Heart left ventricle (tissue), 16 donors: Measurements from ENCODE around the gene LCN10. TPM values are rescaled to one million over a fixed set of nuclear protein-coding genes. Genes with fewer than 3 reads are reported as not detected.
A peak's percentile ranks its signal among the peaks of the same experiment; 100 is the strongest.

Source experiments
- ATAC-seq, 4 donors: fragments of 200-7000 bp; cut with Tn5 transposase; one replicate each; pipeline ENCODE4 v1.9.1; 2020 to 2022; ENCODE audit warnings: moderate library complexity in 4 of 4, mild to moderate bottlenecking in 3 of 4, moderate number of reproducible peaks in 1 of 4
- DNase-seq, 5 donors: peaks; one replicate each; pipeline ENCODE4 v3.0.0-alpha.2; 2020
- H3K27ac ChIP-seq, 12 donors: fragments of 200-600 bp; sonication (generic) in 4 of 12; one replicate each; pipeline versions ENCODE4 v1.5.0 to v1.8.0; 2016 to 2022; ENCODE audit warnings: mild to moderate bottlenecking in 2 of 12
- H3K27me3 ChIP-seq, 9 donors: fragments of 200-600 bp; sonication (generic) in 2 of 9; one replicate each; pipeline versions ENCODE4 v1.5.1 to v1.8.0; 2016 to 2022; ENCODE audit warnings: mild to moderate bottlenecking in 3 of 9
- H3K36me3 ChIP-seq, 9 donors: fragments of 200-600 bp; sonication (generic) in 2 of 9; one replicate each; pipeline versions ENCODE4 v1.5.0 to v1.8.0; 2018 to 2022; ENCODE audit warnings: mild to moderate bottlenecking in 2 of 9
- H3K4me1 ChIP-seq, 12 donors: fragments of 200-600 bp; sonication (generic) in 4 of 12; one replicate each; pipeline versions ENCODE4 v1.5.0 to v1.8.0; 2016 to 2022; ENCODE audit warnings: mild to moderate bottlenecking in 3 of 12
- H3K4me3 ChIP-seq, 12 donors: fragments of 200-600 bp; sonication (generic) in 4 of 12; one replicate each; pipeline versions ENCODE4 v1.5.0 to v1.8.0; 2017 to 2022; ENCODE audit warnings: mild to moderate bottlenecking in 9 of 12, moderate library complexity in 4 of 12
- H3K9me3 ChIP-seq, 12 donors: fragments of 200-600 bp; sonication (generic) in 4 of 12; one replicate each; pipeline versions ENCODE4 v1.5.0 to v1.8.0; 2016 to 2022; ENCODE audit warnings: mild to moderate bottlenecking in 1 of 12
- CTCF ChIP-seq, 12 donors: fragments of 200-600 bp; sonication (generic) in 4 of 12; IDR thresholded peaks; one replicate each; pipeline versions ENCODE4 v1.5.0 to v1.8.0; 2018 to 2022; ENCODE audit warnings: antibody characterized with exemption in 12 of 12, mild to moderate bottlenecking in 5 of 12
- POLR2A ChIP-seq, 2 donors: fragments of 450-650 bp; IDR thresholded peaks; one replicate each; pipeline ENCODE4 v1.6.1; 2017; ENCODE audit warnings: antibody characterized with exemption in 2 of 2, mild to moderate bottlenecking in 2 of 2, moderate library complexity in 2 of 2
- WGBS, 4 donors: extraction: QIAGEN DNeasy Blood & Tissue Kit in 2 of 4; methylation state at CpG; one replicate each; pipeline versions ENCODE4 v1.1.5 to v1.1.7; 2013 to 2018; 5-methylcytosine and 5-hydroxymethylcytosine counted together
- intact Hi-C, 10 donors: fragments of 100-400 bp; cut with DNase I; formaldehyde crosslinking; loops; one replicate each; pipeline versions ENCODE4 v1.11.1 to v1.14.2; 2022
- polyA plus RNA-seq, 2 donors: library from polyadenylated mRNA; stranded (reverse); fragments of 200-250 nt; gene quantifications; one replicate each; pipeline ENCODE4 v1.2.3, GENCODE V29; 2013
- total RNA-seq, 9 donors: library from RNA; depleted of rRNA in 2 of 9; stranded (reverse); fragments of >200 nt in 2 of 9; fragmentation: NEBNext Ultra II Directional in 3 of 9; extraction: Animal tissue kit (Norgen Biotek cat#: 25700) in 3 of 9; gene quantifications; one replicate each; pipeline versions ENCODE4 v1.1.0 to v1.2.4, GENCODE V29; 2016 to 2023
- donor health status: ischemic (EF 13 %, LVEDD 7.1; RV severe dilation, severe dysfunction).
- donor health status: healthy with polysubstance abuse.
- donor health status: DM: no; HTN: yes; CAD: no.
- donor health status: DM: no; HTN: no; CAD: no.
- donor health status: ischemic (EF 25% LVEDD 6.9; RV normal size, moderate dysfunction).
- donor health status: ischemic (EF 25% LVEDD 5.7; RV mildly dilated, moderate dysfunction).
- donor health status: healthy.
- donor health status: DM: yes; HTN: yes; CAD: no.
- donor health status: ischemic (EF 35%, LVEDD 5.7; RV mildly dilated, moderate dysfunction).
- donor health status: nonischemic (EF 11% LVEDD 7.7; RV severe dilation, severe dysfunction).
- donor health status: DM: yes; HTN: yes; CAD: no.
- donor health status: PGD.
- donor health status: ischemic (EF 29% LVEDD 5.4; RV normal size, mild dysfunction).
- donor health status: nonischemic (EF 23%, LVEDD 6.1; RV moderate dilation, normal function).

LCN10 gene
- total and polyA plus RNA-seq, 11 donors, result 0.50 to 40.7 (median 10.5) TPM

- Histone ChIP-seq H3K9me3 (no peaks in the 10 kb centered on the region), H3K27me3 (no peaks in the 10 kb centered on the region), H3K4me3 (no peak overlapping the region), H3K4me1 (peaks cover 14 to 93% (median 65%) of the 10 kb centered on the region in 12 donors), H3K27ac (no peak overlapping the region), H3K36me3 (peaks cover 3 to 59% (median 49%) of the 10 kb centered on the region in 9 donors)
- TF ChIP-seq POLR2A (IDR thresholded peaks at IDR 0.05) (no peak), CTCF (IDR thresholded peaks at IDR 0.05) (no peak)
- WGBS, 4 donors, result 94 to 98% (median 96%) methylated on average over 7 to 8 of the region's 8 CpGs
- DNase-seq (no peak), ATAC-seq (no peak)
- intact Hi-C loops, result no loop called here
These were observed 18.8 kb downstream of the LCN10 start for GRCh38 chr9:136723989-136724388.

GRCh38 chr9:136723362-136723976, 19.3 kb downstream of the LCN10 start:
- DNase-seq, result no peak
- H3K4me1 ChIP-seq, result peaks cover 11 to 93% (median 60%) of the 10 kb centered on the region in 12 donors
- peaks cover 3 to 59% (median 49%) of the 10 kb centered on the region in 9 donors for H3K36me3 ChIP-seq
- intact Hi-C loops, result no loop called here
- H3K4me3 ChIP-seq, result no peak overlapping the region
- no peaks in the 10 kb centered on the region for H3K27me3 ChIP-seq
- ATAC-seq, result no peak
- no peak for TF ChIP-seq POLR2A (IDR thresholded peaks at IDR 0.05)
- TF ChIP-seq CTCF (IDR thresholded peaks at IDR 0.05), result no peak
- H3K9me3 ChIP-seq, result no peaks in the 10 kb centered on the region
- no peak overlapping the region for H3K27ac ChIP-seq
- 90 to 96% (median 92%) methylated on average over 24 to 32 of the region's 32 CpGs for WGBS, 4 donors

- Histone ChIP-seq H3K4me1 (peaks cover 11 to 91% (median 58%) of the 10 kb centered on the region in 12 donors), H3K4me3 (no peak overlapping the region), H3K9me3 (no peaks in the 10 kb centered on the region), H3K27me3 (no peaks in the 10 kb centered on the region), H3K36me3 (peaks cover 3 to 59% (median 49%) of the 10 kb centered on the region in 9 donors), H3K27ac (peak overlapping the region in 1 of 12 donors; percentile 61)
- ATAC-seq (no peak), DNase-seq (no peak)
- TF ChIP-seq CTCF (IDR thresholded peaks at IDR 0.05) (no peak), POLR2A (IDR thresholded peaks at IDR 0.05) (no peak)
- intact Hi-C loops, result no loop called here
- 86 to 93% (median 88%) methylated on average over 11 to 24 of the region's 24 CpGs for WGBS, 4 donors
These were observed 19.8 kb downstream of the LCN10 start for GRCh38 chr9:136722969-136723356.

- H3K4me3 ChIP-seq, result peak overlapping the region in 1 of 12 donors; percentile 6
- no peaks in the 10 kb centered on the region for H3K27me3 ChIP-seq
- DNase-seq, result no peak
- peak overlapping the region in 8 of 12 donors; percentile 19 to 64 (median 51) for H3K27ac ChIP-seq
- peak in 1 of 4 donors; percentile 1 for ATAC-seq
- intact Hi-C loops, result no loop called here
- peaks cover 3 to 59% (median 49%) of the 10 kb centered on the region in 9 donors for H3K36me3 ChIP-seq
- no peaks in the 10 kb centered on the region for H3K9me3 ChIP-seq
- peaks cover 11 to 89% (median 57%) of the 10 kb centered on the region in 12 donors for H3K4me1 ChIP-seq
- TF ChIP-seq POLR2A (IDR thresholded peaks at IDR 0.05), result no peak
- TF ChIP-seq CTCF (IDR thresholded peaks at IDR 0.05), result no peak
- 74 to 84% (median 79%) methylated on average over 20 to 31 of the region's 31 CpGs for WGBS, 4 donors
These were observed 20.4 kb downstream of the LCN10 start for GRCh38 chr9:136722093-136722968.
